Glutamatergic neuron (in vitro differentiated cells): ENCODE data around the gene WBP2NL. TPM values are rescaled to one million over a fixed set of nuclear protein-coding genes. Genes with fewer than 3 reads are reported as not detected.

Source experiments
- DNase-seq: peaks from one replicate; pipeline ENCODE4 v3.0.0; 2022
- H3K27ac Mint-ChIP-seq: one replicate; pipeline ENCODE4 v1.8.0; 2020; ENCODE audit warnings: mild to moderate bottlenecking, mixed read lengths, inconsistent platforms; ENCODE audit not compliant: unreplicated experiment
- H3K27me3 Mint-ChIP-seq: one replicate; pipeline ENCODE4 v1.8.0; 2020; ENCODE audit warnings: mild to moderate bottlenecking, moderate library complexity, mixed read lengths, inconsistent platforms; ENCODE audit not compliant: unreplicated experiment
- H3K36me3 Mint-ChIP-seq: one replicate; pipeline ENCODE4 v1.8.0; 2020; ENCODE audit warnings: mild to moderate bottlenecking, mixed read lengths, inconsistent platforms; ENCODE audit not compliant: unreplicated experiment
- H3K4me1 Mint-ChIP-seq: one replicate; pipeline ENCODE4 v1.8.0; 2020; ENCODE audit warnings: mild to moderate bottlenecking, low read depth, mixed read lengths, inconsistent platforms; ENCODE audit not compliant: unreplicated experiment
- H3K4me3 Mint-ChIP-seq: one replicate; pipeline ENCODE4 v1.8.0; 2020; ENCODE audit warnings: mild to moderate bottlenecking, mixed read lengths, inconsistent platforms; ENCODE audit not compliant: unreplicated experiment
- H3K9me3 Mint-ChIP-seq: one replicate; pipeline ENCODE4 v1.8.0; 2020; ENCODE audit warnings: mild to moderate bottlenecking, moderate library complexity, mixed read lengths, inconsistent platforms; ENCODE audit not compliant: unreplicated experiment
- total RNA-seq: library from RNA; stranded (reverse); fragmentation: NEBNext Ultra II Directional; extraction: Animal tissue kit (Norgen Biotek cat#: 25700); gene quantifications from one replicate; pipeline ENCODE4 v1.2.1, GENCODE V29; 2021; ENCODE audit not compliant: unreplicated experiment
- TF ChIP-seq, protein P1 (sequence below): fragments of 200-600 bp; sonication (generic); IDR thresholded peaks from one replicate; pipeline ENCODE4 v1.5.0; 2021; ENCODE audit not compliant: partially characterized antibody, unreplicated experiment

The WBP2NL gene
- total RNA-seq, 1 donor from 2014 or later = not detected

DNA sequence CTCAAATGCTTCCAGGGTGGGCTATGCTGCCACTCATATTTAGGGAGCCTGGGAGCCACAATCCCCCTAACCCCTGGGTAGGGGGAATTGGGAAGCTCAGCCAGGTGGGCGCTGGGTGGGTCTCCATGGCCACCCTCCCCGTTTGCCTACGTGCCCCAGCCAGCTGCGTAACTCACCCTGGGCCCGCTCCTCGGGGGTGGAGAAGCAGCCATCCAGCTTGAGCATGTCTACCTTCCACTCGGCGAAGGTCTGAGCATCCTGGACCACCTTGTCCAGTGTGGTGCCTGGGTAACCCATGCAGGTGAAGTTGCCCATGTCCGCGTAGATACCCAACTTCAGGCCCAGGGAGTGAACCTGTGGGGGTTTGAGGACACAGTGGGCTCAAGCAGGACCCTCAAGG lies 68.3 kb downstream of the WBP2NL start:
- Mint-ChIP-seq H3K27me3 (peaks cover 2% of the 10 kb centered on the region), H3K4me1 (no peaks in the 10 kb centered on the region), H3K27ac (no peak overlapping the region), H3K4me3 (no peak overlapping the region), H3K36me3 (peaks cover 6% of the 10 kb centered on the region), H3K9me3 (peaks cover 5% of the 10 kb centered on the region)
- no peak for DNase-seq
- TF ChIP-seq, protein P1, sequence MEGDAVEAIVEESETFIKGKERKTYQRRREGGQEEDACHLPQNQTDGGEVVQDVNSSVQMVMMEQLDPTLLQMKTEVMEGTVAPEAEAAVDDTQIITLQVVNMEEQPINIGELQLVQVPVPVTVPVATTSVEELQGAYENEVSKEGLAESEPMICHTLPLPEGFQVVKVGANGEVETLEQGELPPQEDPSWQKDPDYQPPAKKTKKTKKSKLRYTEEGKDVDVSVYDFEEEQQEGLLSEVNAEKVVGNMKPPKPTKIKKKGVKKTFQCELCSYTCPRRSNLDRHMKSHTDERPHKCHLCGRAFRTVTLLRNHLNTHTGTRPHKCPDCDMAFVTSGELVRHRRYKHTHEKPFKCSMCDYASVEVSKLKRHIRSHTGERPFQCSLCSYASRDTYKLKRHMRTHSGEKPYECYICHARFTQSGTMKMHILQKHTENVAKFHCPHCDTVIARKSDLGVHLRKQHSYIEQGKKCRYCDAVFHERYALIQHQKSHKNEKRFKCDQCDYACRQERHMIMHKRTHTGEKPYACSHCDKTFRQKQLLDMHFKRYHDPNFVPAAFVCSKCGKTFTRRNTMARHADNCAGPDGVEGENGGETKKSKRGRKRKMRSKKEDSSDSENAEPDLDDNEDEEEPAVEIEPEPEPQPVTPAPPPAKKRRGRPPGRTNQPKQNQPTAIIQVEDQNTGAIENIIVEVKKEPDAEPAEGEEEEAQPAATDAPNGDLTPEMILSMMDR = no peak

DNA sequence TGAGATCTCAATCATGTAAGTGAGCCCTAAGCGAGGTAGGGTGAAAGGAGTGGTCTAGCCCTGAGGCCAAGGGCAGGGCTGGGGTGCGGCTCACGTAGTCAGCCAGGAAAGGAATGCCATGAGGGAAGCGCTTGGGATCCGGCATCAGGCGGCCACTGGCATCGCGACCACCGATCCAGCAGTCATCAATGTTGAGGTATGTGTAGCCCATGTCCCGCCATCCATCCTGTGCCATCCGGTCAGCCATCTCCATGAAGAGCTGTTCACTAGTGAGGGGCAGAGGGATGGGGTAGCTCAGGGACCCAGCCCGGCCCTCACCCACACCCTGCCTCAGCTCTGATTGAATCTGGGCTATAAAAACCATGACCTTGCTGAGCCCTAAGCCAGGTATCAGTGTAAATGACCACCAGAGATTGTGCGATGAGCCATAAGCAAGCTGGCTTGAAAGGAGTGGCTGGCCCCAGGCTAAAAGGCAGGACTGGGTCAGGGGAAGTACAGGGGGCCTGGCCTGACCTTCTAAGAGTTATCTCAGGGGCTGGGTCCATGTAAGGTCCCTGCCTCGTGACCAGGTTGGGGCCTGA lies 69.2 kb downstream of the WBP2NL start:
- DNase-seq = no peak
- Mint-ChIP-seq H3K27me3 (peaks cover 4% of the 10 kb centered on the region), H3K4me1 (peaks cover 3% of the 10 kb centered on the region), H3K27ac (no peak overlapping the region), H3K9me3 (peaks cover 8% of the 10 kb centered on the region), H3K36me3 (peaks cover 6% of the 10 kb centered on the region), H3K4me3 (no peak overlapping the region)
- TF ChIP-seq, protein P1 = no peak

DNA sequence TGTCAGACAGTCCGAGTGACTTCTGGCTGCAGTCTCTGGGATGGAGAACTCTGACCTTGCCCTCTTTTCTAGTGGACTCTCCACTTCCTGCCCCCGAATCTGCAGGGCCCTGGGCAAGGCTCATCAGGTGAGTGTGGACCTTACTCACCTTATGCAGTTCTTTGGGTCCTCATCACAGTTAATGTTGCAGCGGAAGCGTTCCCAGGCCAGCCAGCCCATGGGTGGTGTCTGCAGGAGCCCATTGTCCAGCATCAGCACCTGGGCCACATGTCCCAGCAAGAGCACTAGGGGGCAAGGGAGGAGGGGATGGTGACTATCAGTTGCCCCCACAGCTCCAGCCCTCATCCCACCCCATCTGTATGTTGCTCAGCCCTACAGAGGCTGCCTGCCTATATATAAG lies 69.7 kb downstream of the WBP2NL start:
- no peak overlapping the region for H3K4me3 Mint-ChIP-seq
- TF ChIP-seq, protein P1 = no peak
- H3K36me3 Mint-ChIP-seq = peaks cover 6% of the 10 kb centered on the region
- no peak overlapping the region for H3K27ac Mint-ChIP-seq
- peaks cover 4% of the 10 kb centered on the region for H3K27me3 Mint-ChIP-seq
- H3K4me1 Mint-ChIP-seq = peaks cover 6% of the 10 kb centered on the region
- no peak for DNase-seq
- H3K9me3 Mint-ChIP-seq = peaks cover 8% of the 10 kb centered on the region

DNA sequence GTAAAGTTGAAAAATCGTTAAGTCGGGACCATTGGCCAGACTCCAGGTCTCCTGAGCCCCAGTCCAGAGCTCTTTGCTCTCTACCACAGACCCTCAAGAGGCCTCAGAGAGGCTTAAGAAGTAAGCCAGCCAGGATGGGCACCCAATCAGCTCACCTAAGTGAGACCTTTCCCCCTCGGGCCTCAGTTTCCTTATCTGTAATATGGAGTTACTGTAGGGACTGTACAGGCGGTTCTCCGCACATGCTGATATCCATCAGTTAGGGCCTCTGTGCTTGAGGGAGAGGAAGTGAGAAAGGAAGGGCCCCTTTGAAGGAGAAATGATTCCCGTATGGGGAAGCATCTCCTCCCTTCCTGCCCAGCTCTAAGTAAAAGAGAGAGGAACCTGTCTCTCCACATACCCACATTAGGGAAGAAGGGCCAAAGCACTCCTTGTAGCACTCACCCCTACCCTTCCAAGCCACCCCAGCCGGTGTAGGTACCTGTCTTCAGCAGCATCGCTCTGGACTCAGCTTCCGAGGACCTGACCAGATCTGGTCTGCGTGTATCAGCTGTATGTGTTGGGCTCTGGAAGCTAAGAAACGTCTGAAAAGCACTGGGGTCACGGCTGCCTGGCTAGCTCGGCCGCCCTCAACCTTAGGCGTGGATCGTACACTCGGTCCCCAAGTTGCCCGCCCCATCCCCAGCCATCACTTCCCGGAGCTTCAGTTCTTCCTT lies 71.4 kb downstream of the WBP2NL start:
- no peak overlapping the region for H3K27ac Mint-ChIP-seq
- no peak for DNase-seq
- H3K9me3 Mint-ChIP-seq = peaks cover 8% of the 10 kb centered on the region
- H3K4me3 Mint-ChIP-seq = peak overlapping the region; percentile 88
- H3K36me3 Mint-ChIP-seq = peaks cover 7% of the 10 kb centered on the region
- H3K27me3 Mint-ChIP-seq = peaks cover 5% of the 10 kb centered on the region
- TF ChIP-seq, protein P1 = no peak
- peaks cover 8% of the 10 kb centered on the region for H3K4me1 Mint-ChIP-seq
